CD4-positive, alpha-beta T cell treated with Interferon alpha-2 for 1 hour (primary cell): Measurements from ENCODE around the gene HELT.
"Not testable (repeated sequence)": the region's sequence is repeated elsewhere in the genome, so short reads cannot be mapped to it uniquely, and the experiment has no call there.

ENCODE experiments used
- DNase-seq, 2 donors: peaks; one replicate each; pipeline ENCODE4 v3.0.0-alpha.2; 2020 to 2022

The HELT gene

GRCh38 chr4:185039508-185040273, 21.4 kb downstream of the HELT start:
- peak; percentile 49 to 63 for DNase-seq

DNA sequence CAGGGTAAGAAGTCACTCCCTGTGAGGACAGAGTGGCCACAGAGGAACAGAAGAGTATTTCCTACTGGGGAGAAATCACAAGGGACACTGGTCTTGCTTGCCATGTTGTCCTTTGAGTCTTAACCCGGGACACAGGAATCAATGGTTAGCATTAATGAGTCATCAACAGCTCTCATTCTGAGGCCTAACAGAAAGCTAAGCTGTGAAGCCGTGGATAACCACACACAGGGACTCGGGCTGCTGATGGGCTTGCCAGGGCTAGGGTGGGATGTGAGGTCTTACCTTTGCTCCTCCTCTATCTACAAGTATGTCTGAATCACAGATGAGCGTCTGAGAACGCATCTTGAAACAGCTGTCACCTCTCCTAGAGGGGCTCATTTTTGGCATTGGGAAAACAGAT, 22.2 kb downstream of the HELT start:
- no peak for DNase-seq

DNA sequence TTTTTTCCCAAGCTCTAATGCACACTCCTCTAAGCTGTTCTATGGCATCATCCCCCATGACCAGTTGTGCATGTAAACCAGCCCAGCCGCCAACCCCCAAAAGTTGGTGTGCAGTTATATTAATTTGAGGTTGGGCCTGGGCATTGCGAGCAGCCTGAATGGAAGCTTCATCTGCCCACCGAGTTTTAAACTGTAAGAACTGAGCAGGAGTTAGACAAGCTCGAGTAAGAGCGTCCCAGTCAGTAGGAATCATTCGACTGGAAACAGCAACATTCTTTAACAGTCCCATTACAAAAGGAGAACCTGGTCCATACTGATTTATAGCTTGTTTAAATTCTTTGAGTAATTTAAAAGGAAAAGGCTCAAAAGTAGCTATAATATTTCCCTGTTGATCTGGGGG, 32.0 kb downstream of the HELT start:
- not testable (repeated sequence) for DNase-seq

GRCh38 chr4:185051283-185051682, 33.0 kb downstream of the HELT start:
- DNase-seq = not testable (repeated sequence)

DNA sequence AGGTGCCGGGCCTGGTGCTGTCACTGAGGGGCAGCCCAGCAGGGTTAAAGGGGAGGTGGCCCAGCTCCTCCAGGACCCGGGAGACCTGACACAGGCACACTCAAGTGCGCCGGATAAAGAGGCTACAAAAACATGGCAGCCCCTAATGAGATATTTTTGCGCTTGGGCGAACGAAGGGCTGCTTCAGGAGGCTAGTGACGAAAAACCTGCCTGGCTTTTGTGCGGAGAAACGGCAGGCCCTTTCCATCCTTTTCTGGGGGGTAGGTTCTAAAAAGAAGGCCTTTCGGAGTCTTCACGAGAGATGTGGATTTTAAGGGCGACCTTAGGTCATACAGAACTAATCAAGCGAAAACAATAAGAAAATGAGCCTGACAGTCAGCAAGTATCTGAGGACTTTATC, 35.5 kb downstream of the HELT start:
- no peak for DNase-seq

DNA sequence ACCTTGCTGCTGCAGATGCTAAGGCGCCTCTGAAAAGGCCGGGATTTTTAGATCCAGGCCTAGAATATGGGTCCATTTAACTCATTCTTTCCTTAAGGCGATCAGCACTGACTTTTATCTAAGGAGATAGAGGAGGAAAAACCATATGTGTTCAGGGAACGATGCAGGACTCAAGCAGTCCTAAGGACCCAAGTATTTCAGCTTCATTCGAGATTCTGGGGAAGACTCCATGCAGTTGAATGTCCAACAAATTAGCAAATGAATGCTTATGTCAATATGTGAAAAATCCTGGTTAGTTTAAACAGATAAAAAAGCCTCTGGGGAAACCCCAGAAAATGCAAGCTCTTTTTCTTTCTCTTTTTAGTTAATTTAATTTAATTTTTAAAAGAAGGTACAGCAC, 36.0 kb downstream of the HELT start:
- DNase-seq = no peak

DNA sequence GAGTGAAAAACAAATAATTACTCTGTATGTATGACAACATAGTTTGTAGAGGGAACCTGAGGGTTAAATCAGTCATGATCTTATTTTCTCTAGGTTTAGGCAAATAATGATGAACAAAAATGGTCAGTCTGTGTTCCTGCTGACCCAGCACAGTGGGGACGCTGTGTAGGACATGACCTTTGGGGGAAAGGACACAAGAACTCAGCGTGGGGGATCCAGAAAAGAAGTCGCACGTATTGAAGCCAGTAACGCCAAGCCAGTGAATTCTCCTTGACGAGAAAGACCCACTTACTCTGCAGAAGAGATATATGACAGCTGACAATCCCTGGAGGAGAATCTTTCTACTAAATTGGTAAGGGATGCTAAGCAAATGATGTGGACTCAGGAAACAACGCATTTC, 36.6 kb downstream of the HELT start:
- DNase-seq = no peak

DNA sequence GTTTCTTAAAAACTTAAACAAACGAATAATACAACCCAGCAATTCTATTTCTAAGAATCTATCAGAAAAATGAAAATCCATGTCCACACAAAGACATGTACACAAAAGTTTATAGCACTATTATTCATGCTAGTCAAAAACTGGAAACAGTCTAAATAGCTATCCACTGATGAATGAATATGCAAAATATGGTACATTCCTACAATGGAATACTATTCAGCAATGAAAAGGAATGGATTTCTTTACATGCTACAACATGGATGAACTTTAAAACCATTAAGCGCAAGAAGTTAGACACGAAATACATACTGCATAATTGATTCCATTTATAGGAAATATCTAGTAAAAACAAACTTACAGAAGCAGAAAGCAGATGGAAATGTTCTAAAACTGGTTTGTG, 43.3 kb downstream of the HELT start:
- no peak for DNase-seq

DNA sequence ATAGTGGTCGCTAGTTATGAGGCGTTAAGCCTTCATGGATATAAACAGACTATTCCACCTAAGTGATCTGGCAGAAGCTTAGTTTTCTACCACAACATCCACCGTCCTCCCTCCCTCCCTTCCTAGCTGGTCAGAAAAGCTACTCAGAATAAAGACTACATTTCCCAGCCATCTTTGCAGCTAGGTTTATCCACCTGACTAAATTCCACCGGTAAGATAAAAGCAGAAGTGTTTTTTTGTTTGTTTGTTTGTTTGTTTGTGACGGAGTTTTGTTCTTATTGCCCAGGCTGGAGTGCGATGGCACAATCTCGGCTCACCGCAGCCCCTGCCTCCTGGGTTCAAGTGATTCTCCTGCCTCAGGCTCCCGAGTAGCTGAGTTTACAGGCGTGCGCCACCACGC, 44.3 kb downstream of the HELT start:
- no peak for DNase-seq

- DNase-seq = no peak
These were observed 47.9 kb downstream of the HELT start for GRCh38 chr4:185066179-185066578.

DNA sequence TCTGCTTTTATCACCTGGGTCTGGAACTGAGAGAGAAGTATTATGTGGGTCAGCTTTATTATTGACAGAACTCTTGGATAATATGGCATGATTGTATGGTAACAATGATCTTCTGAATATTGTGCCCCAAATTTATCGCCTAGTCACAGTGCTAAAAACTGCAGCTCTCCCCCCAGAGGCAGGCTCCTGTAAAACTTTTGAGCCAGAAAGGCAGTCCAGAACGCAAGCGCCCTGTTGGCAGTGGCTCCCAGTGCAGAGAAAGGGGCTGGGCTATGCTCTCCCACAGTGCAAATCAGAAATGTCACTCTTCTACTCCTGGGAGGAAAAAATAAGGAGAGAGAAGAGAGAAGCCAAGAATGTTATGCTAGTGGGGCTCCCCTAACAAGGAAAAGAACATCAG, 50.5 kb downstream of the HELT start:
- no peak for DNase-seq
